Fibroblast of villous mesenchyme (primary cell): ENCODE data around the gene PI4KA. TPM values are rescaled to one million over a fixed set of nuclear protein-coding genes. Genes with fewer than 3 reads are reported as not detected.

Source experiments
- DNase-seq: peaks from one replicate; pipeline ENCODE4 v3.0.0-alpha.2; 2010; ENCODE audit warnings: low read depth
- H3K4me3 ChIP-seq: 2 replicates; pipeline ENCODE4 v1.5.1; 2011; ENCODE audit warnings: low read depth, mild to moderate bottlenecking, low read length
- total RNA-seq: library from RNA; depleted of rRNA; stranded (reverse); fragments of >200 nt; gene quantifications from 2 replicates; pipeline ENCODE4 v1.2.3, GENCODE V29; 2012
- TF ChIP-seq, protein P1 (sequence below): IDR thresholded peaks from 2 replicates; pipeline ENCODE4 v1.5.1; 2012; ENCODE audit warnings: low read depth, mild to moderate bottlenecking, low read length; ENCODE audit not compliant: insufficient read depth

PI4KA gene
- total RNA-seq, 1 donor, result 73.4 TPM

DNA sequence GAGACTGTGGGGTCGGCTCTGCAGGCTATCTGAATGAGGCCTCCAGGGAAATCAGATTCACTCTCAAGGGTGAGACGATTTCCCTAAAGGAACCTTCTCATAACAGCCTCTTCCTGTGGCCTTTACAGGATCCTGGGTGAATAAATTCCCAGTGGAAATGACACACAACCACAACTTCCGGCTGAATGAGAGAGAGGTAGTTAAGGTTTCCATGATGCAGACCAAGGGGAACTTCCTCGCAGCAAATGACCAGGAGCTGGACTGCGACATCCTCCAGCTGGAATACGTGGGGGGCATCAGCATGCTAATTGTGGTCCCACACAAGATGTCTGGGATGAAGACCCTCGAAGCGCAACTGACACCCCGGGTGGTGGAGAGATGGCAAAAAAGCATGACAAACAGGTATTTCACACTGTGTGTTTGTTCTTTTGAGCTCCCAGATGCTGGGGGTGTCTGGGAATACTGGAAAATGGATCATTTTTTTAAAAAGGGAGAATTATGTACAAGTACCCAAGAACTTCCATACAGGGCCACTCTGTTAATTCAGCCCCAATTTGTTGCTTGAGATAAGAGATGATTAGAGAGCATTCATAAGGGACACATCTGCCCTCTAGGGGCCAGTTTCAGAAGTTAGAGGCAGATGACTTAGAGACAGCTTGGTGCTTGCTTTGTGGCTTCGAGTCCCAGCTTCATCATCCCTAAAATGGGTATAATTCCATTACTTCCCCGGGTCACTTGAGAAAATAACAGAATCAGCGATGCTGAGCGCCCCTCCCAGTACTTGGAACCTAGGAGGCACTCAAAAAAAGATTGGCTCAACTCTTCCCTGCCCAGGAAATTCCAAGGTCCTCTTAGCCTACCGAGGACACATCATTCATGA, 74.5 kb downstream of the PI4KA start:
- TF ChIP-seq, protein P1, sequence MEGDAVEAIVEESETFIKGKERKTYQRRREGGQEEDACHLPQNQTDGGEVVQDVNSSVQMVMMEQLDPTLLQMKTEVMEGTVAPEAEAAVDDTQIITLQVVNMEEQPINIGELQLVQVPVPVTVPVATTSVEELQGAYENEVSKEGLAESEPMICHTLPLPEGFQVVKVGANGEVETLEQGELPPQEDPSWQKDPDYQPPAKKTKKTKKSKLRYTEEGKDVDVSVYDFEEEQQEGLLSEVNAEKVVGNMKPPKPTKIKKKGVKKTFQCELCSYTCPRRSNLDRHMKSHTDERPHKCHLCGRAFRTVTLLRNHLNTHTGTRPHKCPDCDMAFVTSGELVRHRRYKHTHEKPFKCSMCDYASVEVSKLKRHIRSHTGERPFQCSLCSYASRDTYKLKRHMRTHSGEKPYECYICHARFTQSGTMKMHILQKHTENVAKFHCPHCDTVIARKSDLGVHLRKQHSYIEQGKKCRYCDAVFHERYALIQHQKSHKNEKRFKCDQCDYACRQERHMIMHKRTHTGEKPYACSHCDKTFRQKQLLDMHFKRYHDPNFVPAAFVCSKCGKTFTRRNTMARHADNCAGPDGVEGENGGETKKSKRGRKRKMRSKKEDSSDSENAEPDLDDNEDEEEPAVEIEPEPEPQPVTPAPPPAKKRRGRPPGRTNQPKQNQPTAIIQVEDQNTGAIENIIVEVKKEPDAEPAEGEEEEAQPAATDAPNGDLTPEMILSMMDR, result peak; percentile 85
- H3K4me3 ChIP-seq, result no peak overlapping the region
- DNase-seq, result peak; percentile 74

DNA sequence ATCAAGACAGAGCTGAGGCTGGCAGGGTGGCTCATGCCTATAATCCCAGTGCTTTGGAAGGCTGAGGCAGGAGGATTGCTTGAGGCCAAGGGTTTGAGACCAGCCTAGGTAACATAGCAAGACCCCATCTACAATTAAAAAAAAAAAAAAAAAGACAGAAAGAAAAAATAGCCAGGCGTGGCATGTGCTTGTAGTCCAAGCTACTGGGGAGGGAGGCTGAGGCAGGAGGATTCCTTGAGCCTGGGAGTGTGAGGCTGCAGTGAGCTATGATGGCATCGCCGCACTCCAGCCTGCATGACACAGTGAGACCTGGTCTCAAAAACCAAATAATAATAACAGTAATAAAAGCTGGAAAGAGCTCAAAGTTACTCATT, 75.3 kb downstream of the PI4KA start:
- TF ChIP-seq, protein P1, result no peak
- DNase-seq, result no peak
- H3K4me3 ChIP-seq, result no peak overlapping the region

DNA sequence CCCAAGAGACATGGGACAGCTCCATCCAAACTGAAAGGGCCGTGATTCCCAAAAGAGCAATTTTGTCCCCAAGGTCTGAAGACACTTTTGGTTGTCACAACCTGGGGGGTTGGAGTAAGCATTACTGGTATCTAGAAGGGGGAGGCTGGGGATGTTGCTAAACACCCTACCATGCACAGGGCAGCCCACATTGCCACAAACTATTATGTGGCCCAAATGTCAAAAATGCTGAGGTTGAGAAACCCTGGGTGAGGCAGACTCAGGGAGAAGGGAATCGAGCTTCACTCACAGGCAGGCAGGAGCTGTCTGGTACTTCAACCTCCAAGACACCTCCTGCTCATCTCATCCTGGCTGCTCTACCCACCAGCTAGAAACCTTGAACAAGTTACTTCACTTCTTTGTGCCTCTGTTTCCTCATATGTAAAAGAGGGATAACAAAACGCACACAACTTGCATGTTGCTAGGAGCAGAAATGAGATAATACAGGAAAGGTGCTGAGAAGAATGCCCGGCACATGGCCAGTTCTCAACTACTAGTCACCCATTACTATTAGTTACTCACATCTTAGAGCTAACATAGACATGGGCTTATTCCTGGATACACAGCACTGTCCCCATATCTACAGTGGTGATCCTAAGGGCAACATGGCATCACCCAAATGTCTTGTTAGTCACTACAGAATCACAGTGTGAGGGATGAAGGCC, 75.9 kb downstream of the PI4KA start:
- DNase-seq, result no peak
- H3K4me3 ChIP-seq, result no peak overlapping the region
- TF ChIP-seq, protein P1, result no peak

DNA sequence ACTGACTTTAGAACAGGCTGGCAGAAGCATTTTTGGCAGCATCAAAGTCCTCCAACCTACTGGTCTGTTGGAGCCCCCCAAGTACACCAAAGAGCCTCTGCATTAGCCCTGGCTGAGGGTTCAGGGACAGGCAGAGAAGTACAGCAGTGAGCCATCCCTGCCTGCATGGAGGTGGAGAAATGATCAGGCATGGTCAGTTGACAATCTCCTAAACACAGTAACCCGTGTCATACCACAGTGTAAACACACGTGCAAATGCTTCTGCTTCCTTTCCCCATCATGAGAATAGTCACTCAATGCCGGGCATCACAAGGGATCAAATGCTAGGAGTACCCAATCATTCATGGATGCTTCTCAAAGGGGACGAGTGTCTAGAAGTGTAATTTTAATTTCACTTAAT, 76.5 kb downstream of the PI4KA start:
- TF ChIP-seq, protein P1, result no peak
- no peak overlapping the region for H3K4me3 ChIP-seq
- no peak for DNase-seq

DNA sequence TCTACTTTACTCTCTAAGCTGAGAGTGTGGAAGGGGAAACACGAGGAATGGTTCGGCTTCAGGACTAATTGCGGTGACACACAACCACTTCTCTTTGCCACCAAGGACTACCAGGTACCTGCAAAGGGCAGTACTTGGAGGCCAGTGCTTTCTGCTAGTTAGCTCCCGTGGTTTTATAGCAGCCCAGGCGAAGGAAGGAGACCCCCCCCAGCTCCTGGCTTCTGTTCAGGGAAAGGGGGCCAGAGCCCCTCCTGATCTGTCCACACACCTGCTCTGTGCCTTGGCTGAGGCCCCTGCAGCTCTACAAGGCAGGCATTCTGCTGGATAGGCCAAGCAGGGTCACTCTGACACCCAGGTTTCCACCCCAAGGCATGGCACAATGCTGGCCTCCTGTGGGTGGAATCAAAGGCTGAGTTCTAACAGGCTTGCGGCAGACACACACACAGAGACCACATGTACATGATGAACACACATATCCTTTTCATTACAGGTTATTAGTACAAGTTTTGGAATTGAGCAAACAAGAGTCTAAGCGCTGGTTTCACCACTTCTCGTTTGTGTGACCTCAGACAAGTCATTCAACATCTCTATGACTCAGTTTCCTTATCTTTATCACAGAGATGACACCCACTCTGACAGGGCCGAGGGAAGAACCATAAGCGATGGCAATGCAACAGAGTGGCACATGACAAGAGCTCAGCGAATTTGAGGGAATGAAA, 77.2 kb downstream of the PI4KA start:
- TF ChIP-seq, protein P1, result no peak
- no peak overlapping the region for H3K4me3 ChIP-seq
- peak; percentile 39 for DNase-seq

DNA sequence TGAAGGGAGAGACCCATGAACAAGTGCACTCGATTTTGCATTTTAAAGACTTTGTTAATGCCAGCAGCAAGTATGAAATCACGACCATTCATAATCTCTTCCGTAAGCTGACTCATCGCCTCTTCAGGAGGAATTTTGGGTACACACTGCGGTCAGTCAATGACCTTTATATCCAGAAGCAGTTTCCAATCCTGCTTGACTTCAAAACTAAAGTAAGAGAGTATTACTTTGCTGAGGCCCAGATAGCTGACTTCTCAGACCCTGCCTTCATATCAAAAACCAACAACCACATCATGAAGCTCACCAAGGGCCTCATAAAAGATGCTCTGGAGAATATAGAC, 78.8 kb downstream of the PI4KA start:
- peak; percentile 86 for DNase-seq
- H3K4me3 ChIP-seq, result no peak overlapping the region
- TF ChIP-seq, protein P1, result no peak
